Endothelial cell of umbilical vein (primary cell): ENCODE measurements around the gene RYR2. TPM values are rescaled to one million over a fixed set of nuclear protein-coding genes. Genes with fewer than 3 reads are reported as not detected.

Experiments
- BruUV-seq: library from RNA; stranded (reverse); fragments of 400-500 nt; replicated peaks from 2 replicates; lab custom pipeline; 2021; lab: Mats Ljungman, UMichigan
- CTCF ChIA-PET: fragments of 300-600, 350-600 bp; sonication (Branson Sonifier 250); formaldehyde crosslinking; loops from one replicate; lab custom pipeline; 2021; ENCODE audit warnings: antibody characterized with exemption, inconsistent platforms; lab: Charles Lee
- POLR2A ChIA-PET: fragments of 300-600, 350-600 bp; sonication (Branson Sonifier 250); formaldehyde crosslinking; loops from one replicate; lab custom pipeline; 2021; ENCODE audit warnings: antibody characterized with exemption, inconsistent platforms; lab: Charles Lee
- DNase-seq: peaks from one replicate; pipeline ENCODE4 v3.0.0-alpha.2; 2011; ENCODE audit warnings: low read depth, low spot score
- FAIRE-seq: peaks from 2 replicates; lab custom pipeline; 2011; peaks lifted over from hg19 to GRCh38; lab: Jason Lieb, UNC
- H2AFZ ChIP-seq: 2 replicates; pipeline ENCODE4 v1.6.0; 2012; ENCODE audit warnings: low read depth, low read length, control low read depth, inconsistent platforms
- H3K27ac ChIP-seq: 2 replicates; pipeline ENCODE4 v1.5.1; 2011; ENCODE audit warnings: low read depth, mild to moderate bottlenecking, control low read depth, low read length, moderate library complexity; ENCODE audit not compliant: insufficient read depth
- H3K27me3 ChIP-seq, 2 experiments: 2 replicates each; pipeline versions ENCODE4 v1.6.0 to v1.6.1; 2011; ENCODE audit warnings: low read length in 2 of 2, mixed read lengths in 1 of 2; ENCODE audit not compliant: control insufficient read depth in 2 of 2, insufficient read depth in 2 of 2
- H3K36me3 ChIP-seq, 2 experiments: 2 replicates in 1 of 2; 3 replicates in 1 of 2; pipeline ENCODE4 v1.5.1; 2011; ENCODE audit warnings: low read length in 2 of 2, mild to moderate bottlenecking in 1 of 2, moderate library complexity in 1 of 2; ENCODE audit not compliant: control insufficient read depth in 2 of 2, insufficient read depth in 2 of 2; ENCODE audit errors: extremely low read depth in 1 of 2
- H3K4me1 ChIP-seq: 3 replicates; pipeline ENCODE4 v1.5.1; 2011; ENCODE audit warnings: mild to moderate bottlenecking, low read length; ENCODE audit not compliant: control insufficient read depth, insufficient read depth; ENCODE audit errors: extremely low read depth
- H3K4me2 ChIP-seq: 2 replicates; pipeline ENCODE4 v1.6.1; 2011; ENCODE audit warnings: low read length, control low read depth, mixed read lengths; ENCODE audit not compliant: insufficient read depth
- H3K4me3 ChIP-seq, 3 experiments: fragments of 200-600 bp in 1 of 3; sonication (generic), shearing (Covaris generic) in 1 of 3; replicated peaks in 1 of 3; 2 replicates each; pipeline ENCODE4 v1.5.1; 2011 to 2016; ENCODE audit warnings: control low read depth in 3 of 3, low read length in 3 of 3, mild to moderate bottlenecking in 2 of 3, inconsistent platforms in 1 of 3, low read depth in 1 of 3, moderate library complexity in 1 of 3; ENCODE audit not compliant: insufficient read depth in 1 of 3
- H3K79me2 ChIP-seq: 2 replicates; pipeline ENCODE4 v1.6.0; 2012; ENCODE audit warnings: low read length, inconsistent platforms; ENCODE audit not compliant: control insufficient read depth, insufficient read depth
- H3K9ac ChIP-seq: replicated peaks from 2 replicates; pipeline ENCODE3; 2011; ENCODE audit warnings: low read length, control low read depth; ENCODE audit not compliant: insufficient read depth; ENCODE audit errors: extremely low read depth
- H3K9me1 ChIP-seq: replicated peaks from 3 replicates; pipeline ENCODE4 v1.6.0; 2011; ENCODE audit warnings: mild to moderate bottlenecking, low read length; ENCODE audit not compliant: control insufficient read depth, insufficient read depth; ENCODE audit errors: extremely low read depth
- H3K9me3 ChIP-seq: replicated peaks from 2 replicates; pipeline ENCODE4 v1.5.1; 2012; ENCODE audit warnings: low read length, inconsistent platforms; ENCODE audit not compliant: control insufficient read depth, insufficient read depth
- H4K20me1 ChIP-seq: replicated peaks from 2 replicates; pipeline ENCODE3; 2011; ENCODE audit warnings: mild to moderate bottlenecking, low read length; ENCODE audit not compliant: control insufficient read depth, insufficient read depth; ENCODE audit errors: extremely low read depth
- EZH2 ChIP-seq: IDR thresholded peaks from 2 replicates; pipeline ENCODE4 v1.6.1; 2012; ENCODE audit warnings: borderline replicate concordance, low read depth, mild to moderate bottlenecking, moderate library complexity, low read length, inconsistent platforms; ENCODE audit not compliant: severe bottlenecking
- FOS ChIP-seq: IDR thresholded peaks from 2 replicates; pipeline ENCODE4 v1.6.1; 2011; ENCODE audit warnings: mild to moderate bottlenecking, low read length, moderate library complexity, borderline replicate concordance; ENCODE audit not compliant: insufficient read depth
- GATA2 ChIP-seq: IDR thresholded peaks from 2 replicates; pipeline ENCODE4 v1.7.0; 2011; ENCODE audit warnings: low read depth, mild to moderate bottlenecking, moderate library complexity, mixed read lengths, low read length; ENCODE audit not compliant: insufficient read length, insufficient read depth
- JUN ChIP-seq: IDR thresholded peaks from 2 replicates; pipeline ENCODE4 v1.6.1; 2011; ENCODE audit warnings: borderline replicate concordance, low read depth; ENCODE audit not compliant: insufficient read length, insufficient read depth
- MYC ChIP-seq: IDR thresholded peaks from one replicate; pipeline ENCODE4 v1.6.1; 2011; ENCODE audit warnings: mild to moderate bottlenecking, low read depth, low read length
- POLR2A ChIP-seq: IDR thresholded peaks from 2 replicates; pipeline ENCODE4 v1.6.1; 2012; ENCODE audit warnings: low read depth, mild to moderate bottlenecking, control low read depth, low read length
- POLR2AphosphoS5 ChIP-seq: IDR thresholded peaks from 2 replicates; pipeline ENCODE4 v1.6.1; 2012; ENCODE audit warnings: low read depth, mild to moderate bottlenecking, control low read depth, low read length, moderate library complexity; ENCODE audit not compliant: insufficient read depth
- dilution Hi-C: fragments of 300-500 bp; cut with MboI; formaldehyde crosslinking; loops from one replicate; pipeline ENCODE4 v1.15.0; 2019; ENCODE audit warnings: low sequenced_read_pairs; ENCODE audit not compliant: extremely low pct_ligation_motif_present
- intact Hi-C: fragments of 100-400 bp; cut with micrococcal nuclease; formaldehyde crosslinking; loops from one replicate; pipeline ENCODE4 v1.10.0; 2022
- polyA plus RNA-seq, 4 experiments: library from polyadenylated mRNA; depleted of rRNA in 3 of 4; stranded (reverse) in 3 of 4; unstranded in 1 of 4; fragments of >200 nt; gene quantifications; 2 replicates each; pipeline versions ENCODE4 v1.2.1 to v1.2.3, GENCODE V29; 2011 to 2012; ENCODE audit warnings: missing spikeins in 1 of 4
- total RNA-seq: library from RNA; stranded (reverse); gene quantifications from 2 replicates; pipeline ENCODE4 v1.2.3, GENCODE V29; 2021
- TF ChIP-seq, protein P1 (sequence below), 2 donors: IDR thresholded peaks; 1 replicate in 1 of 2; 2 replicates in 1 of 2; pipeline ENCODE4 v1.5.1; 2011; ENCODE audit warnings: low read length in 2 of 2, mild to moderate bottlenecking in 2 of 2, moderate library complexity in 2 of 2, control low read depth in 1 of 2, inconsistent platforms in 1 of 2, low read depth in 1 of 2; ENCODE audit not compliant: insufficient read depth in 1 of 2; ENCODE audit errors: extremely low read depth in 1 of 2
- TF ChIP-seq, protein P2 (sequence below): IDR thresholded peaks from 2 replicates; pipeline ENCODE4 v1.6.1; 2011; ENCODE audit not compliant: insufficient read depth, insufficient read length

RYR2 gene
- total and polyA plus RNA-seq, 2 donors (not counting 3 experiments of a cell fraction or from before 2014, with no cell fraction given): not detected

DNA sequence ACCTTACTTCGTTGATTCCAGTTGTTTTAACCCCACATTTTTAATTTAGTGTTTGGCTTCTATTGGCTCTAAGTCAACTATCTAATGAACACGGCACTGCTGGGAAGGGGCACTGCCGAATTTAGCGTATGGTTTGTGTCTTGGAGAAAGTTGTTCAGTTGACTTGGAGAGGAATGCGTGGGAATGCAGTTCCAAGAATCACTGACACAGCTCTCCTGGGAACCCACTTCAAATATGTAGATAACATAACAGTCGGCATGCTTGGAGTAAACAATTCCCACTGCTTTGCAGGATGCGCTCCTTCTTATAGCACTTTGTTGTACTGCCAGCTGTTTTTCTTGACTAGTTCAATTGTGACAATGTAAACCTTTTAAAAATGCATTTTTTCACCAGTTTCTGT, 104.3 kb downstream of the RYR2 start:
- Histone ChIP-seq H3K27me3 (no peaks in the 10 kb centered on the region), H3K9me1 (no peaks in the 10 kb centered on the region), H4K20me1 (no peaks in the 10 kb centered on the region), H3K4me2 (no peak overlapping the region), H2AFZ (no peak overlapping the region), H3K79me2 (no peaks in the 10 kb centered on the region), H3K9ac (no peak overlapping the region), H3K36me3 (no peaks in the 10 kb centered on the region), H3K4me1 (no peaks in the 10 kb centered on the region), H3K27ac (no peak overlapping the region), H3K9me3 (no peaks in the 10 kb centered on the region), H3K4me3 (no peak overlapping the region)
- dilution Hi-C loops: no loop called here
- ChIA-PET POLR2A (no interaction called here), CTCF (no interaction called here)
- DNase-seq (no peak), FAIRE-seq (no peak)
- BruUV-seq: no TSS peak
- intact Hi-C loops: no loop called here
- no peak for TF ChIP-seq JUN
- no peak for TF ChIP-seq GATA2
- TF ChIP-seq, protein P1, sequence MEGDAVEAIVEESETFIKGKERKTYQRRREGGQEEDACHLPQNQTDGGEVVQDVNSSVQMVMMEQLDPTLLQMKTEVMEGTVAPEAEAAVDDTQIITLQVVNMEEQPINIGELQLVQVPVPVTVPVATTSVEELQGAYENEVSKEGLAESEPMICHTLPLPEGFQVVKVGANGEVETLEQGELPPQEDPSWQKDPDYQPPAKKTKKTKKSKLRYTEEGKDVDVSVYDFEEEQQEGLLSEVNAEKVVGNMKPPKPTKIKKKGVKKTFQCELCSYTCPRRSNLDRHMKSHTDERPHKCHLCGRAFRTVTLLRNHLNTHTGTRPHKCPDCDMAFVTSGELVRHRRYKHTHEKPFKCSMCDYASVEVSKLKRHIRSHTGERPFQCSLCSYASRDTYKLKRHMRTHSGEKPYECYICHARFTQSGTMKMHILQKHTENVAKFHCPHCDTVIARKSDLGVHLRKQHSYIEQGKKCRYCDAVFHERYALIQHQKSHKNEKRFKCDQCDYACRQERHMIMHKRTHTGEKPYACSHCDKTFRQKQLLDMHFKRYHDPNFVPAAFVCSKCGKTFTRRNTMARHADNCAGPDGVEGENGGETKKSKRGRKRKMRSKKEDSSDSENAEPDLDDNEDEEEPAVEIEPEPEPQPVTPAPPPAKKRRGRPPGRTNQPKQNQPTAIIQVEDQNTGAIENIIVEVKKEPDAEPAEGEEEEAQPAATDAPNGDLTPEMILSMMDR (IDR thresholded peaks at IDR 0.05; ENCODE audit: extremely low read depth in 1 of 2, insufficient read depth in 1 of 2, low read depth in 1 of 2, low read length in 2 of 2): no peak
- TF ChIP-seq, protein P2, sequence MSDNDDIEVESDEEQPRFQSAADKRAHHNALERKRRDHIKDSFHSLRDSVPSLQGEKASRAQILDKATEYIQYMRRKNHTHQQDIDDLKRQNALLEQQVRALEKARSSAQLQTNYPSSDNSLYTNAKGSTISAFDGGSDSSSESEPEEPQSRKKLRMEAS: no peak
- no peak for TF ChIP-seq POLR2AphosphoS5
- TF ChIP-seq FOS: no peak
- TF ChIP-seq POLR2A: no peak
- no peak for TF ChIP-seq MYC
- no peak for TF ChIP-seq EZH2
